HepG2 (cell line): ENCODE measurements around the gene ATP6V0D1. TPM values are rescaled to one million over a fixed set of nuclear protein-coding genes. Genes with fewer than 3 reads are reported as not detected.
A peak's percentile ranks its signal among the peaks of the same experiment; 100 is the strongest.

Experiments
- CHD4 ChIP-seq: fragments of 200-600 bp; sonication (generic); IDR thresholded peaks from 2 replicates; pipeline ENCODE4 v1.7.0; 2017; ENCODE audit warnings: mild to moderate bottlenecking, low read length, borderline replicate concordance
- GATA4 ChIP-seq: sonication (generic); IDR thresholded peaks from 2 replicates; pipeline ENCODE4 v1.6.1; 2016; ENCODE audit warnings: antibody characterized with exemption, low read depth, borderline replicate concordance
- IRX3 ChIP-seq: sonication (generic); formaldehyde crosslinking; IDR thresholded peaks from 2 replicates; pipeline ENCODE4 v1.8.1; 2023; ENCODE audit warnings: mild to moderate bottlenecking, low read depth, missing genetic modification reagents, borderline replicate concordance
- NR2F1 ChIP-seq, 2 experiments: fragments of 450-650 bp in 1 of 2; formaldehyde crosslinking in 1 of 2; IDR thresholded peaks; 2 replicates each; pipeline versions ENCODE4 v1.5.0 to v1.6.1; 2016 to 2020; ENCODE audit warnings: mild to moderate bottlenecking in 1 of 2, missing compliant biosample characterization in 1 of 2, missing genetic modification reagents in 1 of 2, moderate library complexity in 1 of 2
- PAWR ChIP-seq: sonication (generic); formaldehyde crosslinking; IDR thresholded peaks from 2 replicates; pipeline ENCODE4 v1.4.0; 2020; ENCODE audit warnings: missing genetic modification reagents, mild to moderate bottlenecking, borderline replicate concordance
- RAD21 ChIP-seq: fragments of 450-650 bp; formaldehyde crosslinking; IDR thresholded peaks from 2 replicates; pipeline ENCODE4 v1.5.0; 2020; ENCODE audit warnings: mild to moderate bottlenecking
- SP5 ChIP-seq: IDR thresholded peaks from 2 replicates; pipeline ENCODE4 v1.6.1; 2016; ENCODE audit warnings: low read depth, borderline replicate concordance
- THYN1 ChIP-seq: sonication (generic); formaldehyde crosslinking; IDR thresholded peaks from 2 replicates; pipeline ENCODE4 v1.8.1; 2023; ENCODE audit warnings: low read depth, mild to moderate bottlenecking, moderate library complexity, missing genetic modification reagents, borderline replicate concordance
- XRCC5 ChIP-seq: fragments of 200-400 bp; formaldehyde crosslinking; optimal IDR thresholded peaks from 2 replicates; pipeline ENCODE3; 2017; ENCODE audit warnings: mild to moderate bottlenecking, low read length
- ZC3H13 ChIP-seq: sonication (generic); formaldehyde crosslinking; IDR thresholded peaks from 2 replicates; pipeline ENCODE4 v1.8.1; 2023; ENCODE audit warnings: mild to moderate bottlenecking, missing genetic modification reagents, moderate library complexity
- ZFX ChIP-seq: sonication (generic); formaldehyde crosslinking; IDR thresholded peaks from 2 replicates; pipeline ENCODE4 v1.4.0; 2020; ENCODE audit warnings: mild to moderate bottlenecking, low read depth, missing genetic modification reagents, moderate library complexity
- ZNF225 ChIP-seq: sonication (generic); formaldehyde crosslinking; IDR thresholded peaks from 2 replicates; pipeline ENCODE4 v1.4.0; 2020; ENCODE audit warnings: mild to moderate bottlenecking, missing genetic modification reagents
- ZNF460 ChIP-seq: sonication (generic); formaldehyde crosslinking; IDR thresholded peaks from 2 replicates; pipeline ENCODE4 v1.5.1; 2020; ENCODE audit warnings: missing genetic modification reagents, mild to moderate bottlenecking, borderline replicate concordance
- ZNF83 ChIP-seq: sonication (generic); formaldehyde crosslinking; IDR thresholded peaks from 2 replicates; pipeline ENCODE4 v1.4.0; 2020; ENCODE audit warnings: missing genetic modification reagents, mild to moderate bottlenecking, borderline replicate concordance
- polyA plus RNA-seq, 8 experiments: library from polyadenylated mRNA; depleted of rRNA in 3 of 8; stranded (reverse) in 7 of 8; unstranded in 1 of 8; fragments of >200 nt; fragmentation: Illumina TruSeq in 4 of 8; extraction: Trizol in 4 of 8; gene quantifications; 2 replicates each; pipeline versions ENCODE4 v1.2.1 to v1.2.3, GENCODE V29; 2011 to 2016; ENCODE audit warnings: low read depth in 4 of 8, missing spikeins in 1 of 8, mixed read lengths in 1 of 8; ENCODE audit not compliant: insufficient read depth in 1 of 8
- total RNA-seq, 5 experiments: library from RNA; depleted of rRNA; stranded (reverse); fragments of >200 nt; fragmentation: Illumina TruSeq; extraction: Trizol; gene quantifications; 2 replicates each; pipeline ENCODE4 v1.2.3, GENCODE V29; 2016; ENCODE audit warnings: low read depth in 1 of 5
- TF ChIP-seq, protein P1 (sequence below): sonication (generic); formaldehyde crosslinking; IDR thresholded peaks from 2 replicates; pipeline ENCODE4 v1.9.0; 2021; ENCODE audit warnings: missing genetic modification reagents, mild to moderate bottlenecking, borderline replicate concordance
- TF ChIP-seq, protein P2 (sequence below), 2 experiments: fragments of 450-650 bp in 1 of 2; sonication (generic) in 1 of 2; formaldehyde crosslinking in 1 of 2; IDR thresholded peaks; 2 replicates each; pipeline versions ENCODE4 v1.6.1 to v1.8.0; 2016 to 2022; ENCODE audit warnings: antibody characterized with exemption in 1 of 2, mild to moderate bottlenecking in 1 of 2, missing genetic modification reagents in 1 of 2
- TF ChIP-seq, protein P3 (sequence below): sonication (generic); formaldehyde crosslinking; IDR thresholded peaks from 2 replicates; pipeline ENCODE4 v1.5.1; 2020; ENCODE audit warnings: mild to moderate bottlenecking, missing genetic modification reagents, moderate library complexity

The ATP6V0D1 gene
- total and polyA plus RNA-seq, 2 of the 13 experiments (the other 11 are each of a cell fraction or from before 2014, with no cell fraction given), result 51.1 to 61.3 TPM

DNA sequence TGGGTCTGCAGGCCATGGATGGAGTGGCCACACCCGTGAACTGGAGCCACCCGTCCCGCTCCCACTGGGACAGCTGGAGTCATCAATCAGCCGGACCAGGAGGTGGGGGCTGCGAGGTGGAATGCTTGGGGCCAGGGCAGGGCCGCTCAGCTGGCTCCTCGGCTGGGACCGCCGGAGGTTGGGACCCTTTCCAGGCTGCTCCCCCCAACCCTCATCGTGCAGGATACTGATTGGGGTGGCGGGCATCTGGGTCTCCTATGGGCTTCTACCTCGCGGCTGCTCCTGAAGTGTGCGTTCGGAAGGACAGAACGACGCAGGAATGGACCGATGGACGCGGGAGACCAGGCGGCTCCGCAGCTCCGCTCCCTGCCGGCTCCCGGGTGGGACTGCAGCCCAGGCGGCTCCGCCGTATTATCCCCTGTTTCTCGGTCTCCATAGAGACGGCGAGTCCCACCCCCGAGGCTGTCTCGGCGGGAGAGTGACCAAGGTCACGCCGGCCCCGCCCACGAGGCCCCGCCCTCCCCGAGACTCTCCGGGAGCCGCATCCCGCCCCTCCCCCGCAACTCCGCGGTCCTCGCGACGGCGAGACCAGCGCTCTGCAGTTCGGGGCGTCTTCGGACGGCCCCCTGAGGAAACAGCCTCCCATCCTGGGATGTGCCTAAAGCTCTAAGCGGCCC lies 87.7 kb downstream of the ATP6V0D1 start, which contains the start of gene TPPP3 (continued):
- TF ChIP-seq ZNF83 (CRISPR knock-in tag) (0 out of 2 replicates have a peak, but pooled peaks have one; percentile 36), CHD4 (peak; percentile 60; the same call in 1 of the 2 replicates), NR2F1 (CRISPR knock-in tag; IDR thresholded peaks at IDR 0.05) (0 out of 4 replicates have a peak, but pooled peaks of 1 of the 2 experiments have one; percentile 25), SP5 (CRISPR knock-in tag) (peak; percentile 74), XRCC5 (no peak), THYN1 (CRISPR knock-in tag) (no peak), GATA4 (no peak), IRX3 (CRISPR knock-in tag) (0 out of 2 replicates have a peak, but pooled peaks have one; percentile 56), PAWR (CRISPR knock-in tag) (no peak), ZFX (CRISPR knock-in tag) (0 out of 2 replicates have a peak, but pooled peaks have one; percentile 29), ZNF460 (CRISPR knock-in tag) (no peak), RAD21 (CRISPR knock-in tag) (peak; percentile 80), ZNF225 (no peak), ZC3H13 (CRISPR knock-in tag) (no peak)
- TF ChIP-seq, protein P1, sequence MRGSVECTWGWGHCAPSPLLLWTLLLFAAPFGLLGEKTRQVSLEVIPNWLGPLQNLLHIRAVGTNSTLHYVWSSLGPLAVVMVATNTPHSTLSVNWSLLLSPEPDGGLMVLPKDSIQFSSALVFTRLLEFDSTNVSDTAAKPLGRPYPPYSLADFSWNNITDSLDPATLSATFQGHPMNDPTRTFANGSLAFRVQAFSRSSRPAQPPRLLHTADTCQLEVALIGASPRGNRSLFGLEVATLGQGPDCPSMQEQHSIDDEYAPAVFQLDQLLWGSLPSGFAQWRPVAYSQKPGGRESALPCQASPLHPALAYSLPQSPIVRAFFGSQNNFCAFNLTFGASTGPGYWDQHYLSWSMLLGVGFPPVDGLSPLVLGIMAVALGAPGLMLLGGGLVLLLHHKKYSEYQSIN (CRISPR knock-in tag), result no peak
- TF ChIP-seq, protein P2, sequence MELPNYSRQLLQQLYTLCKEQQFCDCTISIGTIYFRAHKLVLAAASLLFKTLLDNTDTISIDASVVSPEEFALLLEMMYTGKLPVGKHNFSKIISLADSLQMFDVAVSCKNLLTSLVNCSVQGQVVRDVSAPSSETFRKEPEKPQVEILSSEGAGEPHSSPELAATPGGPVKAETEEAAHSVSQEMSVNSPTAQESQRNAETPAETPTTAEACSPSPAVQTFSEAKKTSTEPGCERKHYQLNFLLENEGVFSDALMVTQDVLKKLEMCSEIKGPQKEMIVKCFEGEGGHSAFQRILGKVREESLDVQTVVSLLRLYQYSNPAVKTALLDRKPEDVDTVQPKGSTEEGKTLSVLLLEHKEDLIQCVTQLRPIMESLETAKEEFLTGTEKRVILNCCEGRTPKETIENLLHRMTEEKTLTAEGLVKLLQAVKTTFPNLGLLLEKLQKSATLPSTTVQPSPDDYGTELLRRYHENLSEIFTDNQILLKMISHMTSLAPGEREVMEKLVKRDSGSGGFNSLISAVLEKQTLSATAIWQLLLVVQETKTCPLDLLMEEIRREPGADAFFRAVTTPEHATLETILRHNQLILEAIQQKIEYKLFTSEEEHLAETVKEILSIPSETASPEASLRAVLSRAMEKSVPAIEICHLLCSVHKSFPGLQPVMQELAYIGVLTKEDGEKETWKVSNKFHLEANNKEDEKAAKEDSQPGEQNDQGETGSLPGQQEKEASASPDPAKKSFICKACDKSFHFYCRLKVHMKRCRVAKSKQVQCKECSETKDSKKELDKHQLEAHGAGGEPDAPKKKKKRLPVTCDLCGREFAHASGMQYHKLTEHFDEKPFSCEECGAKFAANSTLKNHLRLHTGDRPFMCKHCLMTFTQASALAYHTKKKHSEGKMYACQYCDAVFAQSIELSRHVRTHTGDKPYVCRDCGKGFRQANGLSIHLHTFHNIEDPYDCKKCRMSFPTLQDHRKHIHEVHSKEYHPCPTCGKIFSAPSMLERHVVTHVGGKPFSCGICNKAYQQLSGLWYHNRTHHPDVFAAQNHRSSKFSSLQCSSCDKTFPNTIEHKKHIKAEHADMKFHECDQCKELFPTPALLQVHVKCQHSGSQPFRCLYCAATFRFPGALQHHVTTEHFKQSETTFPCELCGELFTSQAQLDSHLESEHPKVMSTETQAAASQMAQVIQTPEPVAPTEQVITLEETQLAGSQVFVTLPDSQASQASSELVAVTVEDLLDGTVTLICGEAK (IDR thresholded peaks at IDR 0.05), result no peak
- TF ChIP-seq, protein P2 (CRISPR knock-in tag; IDR thresholded peaks at IDR 0.05), result no peak
- TF ChIP-seq, protein P3, sequence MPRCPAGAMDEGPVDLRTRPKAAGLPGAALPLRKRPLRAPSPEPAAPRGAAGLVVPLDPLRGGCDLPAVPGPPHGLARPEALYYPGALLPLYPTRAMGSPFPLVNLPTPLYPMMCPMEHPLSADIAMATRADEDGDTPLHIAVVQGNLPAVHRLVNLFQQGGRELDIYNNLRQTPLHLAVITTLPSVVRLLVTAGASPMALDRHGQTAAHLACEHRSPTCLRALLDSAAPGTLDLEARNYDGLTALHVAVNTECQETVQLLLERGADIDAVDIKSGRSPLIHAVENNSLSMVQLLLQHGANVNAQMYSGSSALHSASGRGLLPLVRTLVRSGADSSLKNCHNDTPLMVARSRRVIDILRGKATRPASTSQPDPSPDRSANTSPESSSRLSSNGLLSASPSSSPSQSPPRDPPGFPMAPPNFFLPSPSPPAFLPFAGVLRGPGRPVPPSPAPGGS, result no peak
